Measurements from ENCODE around the gene NDUFS6. TPM values are rescaled to one million over a fixed set of nuclear protein-coding genes. Genes with fewer than 3 reads are reported as not detected.

The NDUFS6 gene
- total and polyA plus RNA-seq, 4 donors: 18.0 to 67.9 (median 39.6) TPM

DNA sequence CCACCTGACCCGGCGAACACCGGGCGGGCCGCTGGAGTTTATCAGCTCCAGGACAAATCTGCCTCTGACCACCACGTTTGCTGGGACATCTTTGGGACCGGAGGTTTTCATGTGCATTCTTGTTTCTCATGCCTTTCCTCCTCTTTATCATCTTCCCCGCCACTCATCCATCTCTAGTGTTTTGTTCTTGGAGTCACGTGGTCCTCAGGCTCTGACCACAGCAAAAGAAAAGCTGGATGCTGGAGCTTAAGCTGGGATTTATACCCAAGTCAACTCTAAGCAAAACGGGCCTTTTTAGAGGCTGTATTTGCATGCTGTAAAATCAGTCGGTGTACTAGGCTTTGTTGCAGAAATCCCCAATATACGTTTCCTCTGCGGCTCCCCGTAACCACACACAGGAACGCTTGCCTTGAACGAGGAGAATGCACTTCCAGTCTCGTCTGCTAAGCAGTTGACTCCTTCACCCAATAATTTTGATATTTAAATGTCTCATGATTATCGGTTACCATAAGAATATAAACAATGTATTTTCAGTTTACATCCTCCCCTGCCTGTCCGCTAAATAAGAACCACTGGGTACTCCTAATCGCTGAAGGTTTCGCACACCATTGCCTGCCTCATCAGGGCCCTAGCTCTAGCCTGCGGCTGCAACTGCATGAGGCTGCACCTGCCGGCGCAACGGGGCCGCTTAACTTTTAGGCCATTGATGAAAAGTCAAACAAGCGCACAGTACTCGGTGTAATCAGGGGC, 560 bp upstream of the NDUFS6 start:
- peak; percentile 19 to 41 (median 26) for DNase-seq
- peaks cover 8 to 38% (median 27%) of the 10 kb centered on the region in 4 donors for H3K36me3 ChIP-seq (ENCODE audit: control insufficient read depth in 4 of 4, insufficient read depth in 4 of 4, low read length in 4 of 4)
- TF ChIP-seq, protein P1, sequence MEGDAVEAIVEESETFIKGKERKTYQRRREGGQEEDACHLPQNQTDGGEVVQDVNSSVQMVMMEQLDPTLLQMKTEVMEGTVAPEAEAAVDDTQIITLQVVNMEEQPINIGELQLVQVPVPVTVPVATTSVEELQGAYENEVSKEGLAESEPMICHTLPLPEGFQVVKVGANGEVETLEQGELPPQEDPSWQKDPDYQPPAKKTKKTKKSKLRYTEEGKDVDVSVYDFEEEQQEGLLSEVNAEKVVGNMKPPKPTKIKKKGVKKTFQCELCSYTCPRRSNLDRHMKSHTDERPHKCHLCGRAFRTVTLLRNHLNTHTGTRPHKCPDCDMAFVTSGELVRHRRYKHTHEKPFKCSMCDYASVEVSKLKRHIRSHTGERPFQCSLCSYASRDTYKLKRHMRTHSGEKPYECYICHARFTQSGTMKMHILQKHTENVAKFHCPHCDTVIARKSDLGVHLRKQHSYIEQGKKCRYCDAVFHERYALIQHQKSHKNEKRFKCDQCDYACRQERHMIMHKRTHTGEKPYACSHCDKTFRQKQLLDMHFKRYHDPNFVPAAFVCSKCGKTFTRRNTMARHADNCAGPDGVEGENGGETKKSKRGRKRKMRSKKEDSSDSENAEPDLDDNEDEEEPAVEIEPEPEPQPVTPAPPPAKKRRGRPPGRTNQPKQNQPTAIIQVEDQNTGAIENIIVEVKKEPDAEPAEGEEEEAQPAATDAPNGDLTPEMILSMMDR (IDR thresholded peaks at IDR 0.05; ENCODE audit: control extremely low read depth, extremely low read depth): no peak

GRCh38 chr5:1801967-1802295, 724 bp downstream of the NDUFS6 start:
- WGBS, 2 donors: 17 to 19% methylated on average over 7 of the region's 7 CpGs
- Histone ChIP-seq H3K27me3 (ENCODE audit: control insufficient read depth in 3 of 3, insufficient read depth in 3 of 3, low read length in 2 of 3) (no peaks in the 10 kb centered on the region), H3K4me3 (peak overlapping the region; percentile 93), H3K27ac (ENCODE audit: low read depth in 1 of 2, low read length in 1 of 2) (peak overlapping the region in 1 of 2 donors; percentile 97), H3K9me3 (ENCODE audit: control insufficient read depth in 4 of 4, insufficient read depth in 3 of 4, low read length in 3 of 4) (peaks cover 0 to 2% (median 0%) of the 10 kb centered on the region in 4 donors), H3K36me3 (ENCODE audit: control insufficient read depth in 4 of 4, insufficient read depth in 4 of 4, low read length in 4 of 4) (peaks cover 8 to 36% (median 33%) of the 10 kb centered on the region in 4 donors), H3K4me1 (ENCODE audit: control insufficient read depth in 5 of 5, insufficient read depth in 5 of 5, low read length in 5 of 5) (peaks cover 3 to 23% (median 12%) of the 10 kb centered on the region in 5 donors), H3K9ac (ENCODE audit: insufficient read depth in 1 of 2, low read length in 2 of 2) (peak overlapping the region; percentile 83 to 84)
- ATAC-seq (ENCODE audit: insufficient read depth, low FRiP score): no peak
- peak in 1 of 3 donors; percentile 15 for DNase-seq
- TF ChIP-seq, protein P1 (IDR thresholded peaks at IDR 0.05; ENCODE audit: control extremely low read depth, extremely low read depth): no peak

More for the DNA sequence above, 560 bp upstream of the NDUFS6 start:
- peak overlapping the region; percentile 89 to 91 for H3K27ac ChIP-seq (ENCODE audit: low read depth in 1 of 2, low read length in 1 of 2)
- peak overlapping the region; percentile 93 for H3K4me3 ChIP-seq
- no peaks in the 10 kb centered on the region for H3K27me3 ChIP-seq (ENCODE audit: control insufficient read depth in 3 of 3, insufficient read depth in 3 of 3, low read length in 2 of 3)
- peak; percentile 5 for ATAC-seq (ENCODE audit: insufficient read depth, low FRiP score)
- H3K9me3 ChIP-seq (ENCODE audit: control insufficient read depth in 4 of 4, insufficient read depth in 3 of 4, low read length in 3 of 4): peaks cover 0 to 2% (median 0%) of the 10 kb centered on the region in 4 donors
- WGBS, 2 donors: 1 to 4% methylated on average over 28 of the region's 28 CpGs
- H3K4me1 ChIP-seq (ENCODE audit: control insufficient read depth in 5 of 5, insufficient read depth in 5 of 5, low read length in 5 of 5): peaks cover 3 to 23% (median 13%) of the 10 kb centered on the region in 5 donors
- peak overlapping the region in 1 of 2 donors; percentile 34 for H3K9ac ChIP-seq (ENCODE audit: insufficient read depth in 1 of 2, low read length in 2 of 2)

GRCh38 chr5:1803192-1803591, 2.0 kb downstream of the NDUFS6 start:
- Histone ChIP-seq H3K27ac (ENCODE audit: low read depth in 1 of 2, low read length in 1 of 2) (peak overlapping the region in 1 of 2 donors; percentile 30), H3K4me1 (ENCODE audit: control insufficient read depth in 5 of 5, insufficient read depth in 5 of 5, low read length in 5 of 5) (peaks cover 3 to 23% (median 5%) of the 10 kb centered on the region in 5 donors), H3K27me3 (ENCODE audit: control insufficient read depth in 3 of 3, insufficient read depth in 3 of 3, low read length in 2 of 3) (no peaks in the 10 kb centered on the region), H3K4me3 (no peak overlapping the region), H3K9me3 (ENCODE audit: control insufficient read depth in 4 of 4, insufficient read depth in 3 of 4, low read length in 3 of 4) (no peaks in the 10 kb centered on the region), H3K36me3 (ENCODE audit: control insufficient read depth in 4 of 4, insufficient read depth in 4 of 4, low read length in 4 of 4) (peaks cover 8 to 35% (median 30%) of the 10 kb centered on the region in 4 donors), H3K9ac (ENCODE audit: insufficient read depth in 1 of 2, low read length in 2 of 2) (no peak overlapping the region)
- WGBS, 2 donors: 94 to 96% methylated on average over 1 of the region's 1 CpG
- ATAC-seq (ENCODE audit: insufficient read depth, low FRiP score) (no peak), DNase-seq (no peak)
- TF ChIP-seq, protein P1 (IDR thresholded peaks at IDR 0.05; ENCODE audit: control extremely low read depth, extremely low read depth): no peak
